ENCODE measurements around the gene RREB1.

The RREB1 gene

DNA sequence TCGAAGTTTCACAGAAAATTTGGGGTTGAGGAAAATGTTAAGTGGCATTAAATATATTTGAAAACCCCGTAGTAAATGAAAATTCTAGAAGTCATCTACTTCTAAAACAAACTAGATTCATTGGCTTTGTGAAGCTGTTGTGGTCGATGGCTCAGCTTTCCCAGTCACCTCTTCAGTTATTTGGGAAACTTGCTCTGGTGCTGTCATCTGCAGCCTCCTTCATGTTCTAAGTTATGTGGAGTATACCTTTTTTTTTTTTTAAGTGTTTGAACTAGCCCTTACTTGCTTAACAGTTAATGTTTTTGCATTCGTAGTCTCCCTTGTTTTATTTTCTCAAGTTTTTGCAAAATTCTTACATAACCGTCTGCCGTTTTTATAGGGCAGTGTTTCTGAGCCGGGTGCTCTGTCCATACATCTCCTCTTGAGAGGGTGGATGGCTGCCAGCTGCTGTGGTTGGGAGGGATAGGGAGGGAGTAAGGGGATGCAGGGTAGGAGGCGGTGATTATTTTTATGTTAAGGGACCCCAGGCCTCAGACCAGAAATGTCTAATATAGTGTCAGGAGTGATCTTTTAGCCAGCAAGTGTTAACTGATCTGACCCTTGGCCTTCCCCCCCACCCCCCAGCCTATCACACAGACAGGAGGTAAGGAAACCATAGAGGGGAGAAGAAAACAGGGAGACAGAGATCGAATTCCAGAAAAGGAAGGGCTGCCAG lies 7.1 kb downstream of the RREB1 start:
- peak overlapping the region in 1 of 2 donors; percentile 37 for H3K27ac ChIP-seq
- no peak for DNase-seq (ENCODE audit: low spot score)
- H3K4me3 ChIP-seq, result no peak overlapping the region
- TF ChIP-seq, protein P1, sequence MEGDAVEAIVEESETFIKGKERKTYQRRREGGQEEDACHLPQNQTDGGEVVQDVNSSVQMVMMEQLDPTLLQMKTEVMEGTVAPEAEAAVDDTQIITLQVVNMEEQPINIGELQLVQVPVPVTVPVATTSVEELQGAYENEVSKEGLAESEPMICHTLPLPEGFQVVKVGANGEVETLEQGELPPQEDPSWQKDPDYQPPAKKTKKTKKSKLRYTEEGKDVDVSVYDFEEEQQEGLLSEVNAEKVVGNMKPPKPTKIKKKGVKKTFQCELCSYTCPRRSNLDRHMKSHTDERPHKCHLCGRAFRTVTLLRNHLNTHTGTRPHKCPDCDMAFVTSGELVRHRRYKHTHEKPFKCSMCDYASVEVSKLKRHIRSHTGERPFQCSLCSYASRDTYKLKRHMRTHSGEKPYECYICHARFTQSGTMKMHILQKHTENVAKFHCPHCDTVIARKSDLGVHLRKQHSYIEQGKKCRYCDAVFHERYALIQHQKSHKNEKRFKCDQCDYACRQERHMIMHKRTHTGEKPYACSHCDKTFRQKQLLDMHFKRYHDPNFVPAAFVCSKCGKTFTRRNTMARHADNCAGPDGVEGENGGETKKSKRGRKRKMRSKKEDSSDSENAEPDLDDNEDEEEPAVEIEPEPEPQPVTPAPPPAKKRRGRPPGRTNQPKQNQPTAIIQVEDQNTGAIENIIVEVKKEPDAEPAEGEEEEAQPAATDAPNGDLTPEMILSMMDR (IDR thresholded peaks at IDR 0.05), result no peak

DNA sequence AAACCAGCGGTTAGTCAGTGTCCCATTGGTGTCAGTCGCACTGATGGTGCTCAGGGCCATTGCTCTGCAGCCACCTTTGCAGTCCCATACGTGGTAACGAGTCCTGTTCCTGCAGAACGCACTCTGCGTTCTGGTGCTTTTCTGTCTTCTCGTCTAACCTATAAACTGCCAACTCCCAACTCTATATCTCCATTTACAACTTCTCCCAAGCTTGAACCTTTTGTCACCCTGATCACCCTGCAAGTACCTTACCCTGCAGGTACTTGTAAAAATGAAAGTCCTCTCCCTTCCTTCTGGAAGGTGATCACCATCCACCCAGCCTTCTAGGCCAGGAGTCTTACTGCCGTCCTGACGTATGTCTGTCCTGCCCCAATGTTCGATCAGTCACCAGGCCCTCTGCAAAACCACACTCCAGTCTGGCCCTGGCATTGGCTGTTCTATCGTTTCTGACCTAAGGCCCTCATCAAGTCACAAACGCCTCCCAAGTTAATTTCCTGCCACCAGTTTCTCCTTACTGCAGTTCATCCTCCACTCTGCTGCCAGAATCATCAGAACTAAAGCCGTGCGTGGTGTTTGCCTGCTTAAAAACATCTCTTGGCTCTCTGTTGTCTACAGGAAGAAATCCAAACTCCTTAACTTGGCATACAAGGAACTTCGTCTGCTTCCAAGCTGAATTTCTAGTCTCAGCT lies 7.9 kb downstream of the RREB1 start:
- TF ChIP-seq, protein P1 (IDR thresholded peaks at IDR 0.05), result no peak
- Histone ChIP-seq H3K4me3 (no peak overlapping the region), H3K27ac (peak overlapping the region in 1 of 2 donors; percentile 37)
- DNase-seq (ENCODE audit: low spot score), result no peak

DNA sequence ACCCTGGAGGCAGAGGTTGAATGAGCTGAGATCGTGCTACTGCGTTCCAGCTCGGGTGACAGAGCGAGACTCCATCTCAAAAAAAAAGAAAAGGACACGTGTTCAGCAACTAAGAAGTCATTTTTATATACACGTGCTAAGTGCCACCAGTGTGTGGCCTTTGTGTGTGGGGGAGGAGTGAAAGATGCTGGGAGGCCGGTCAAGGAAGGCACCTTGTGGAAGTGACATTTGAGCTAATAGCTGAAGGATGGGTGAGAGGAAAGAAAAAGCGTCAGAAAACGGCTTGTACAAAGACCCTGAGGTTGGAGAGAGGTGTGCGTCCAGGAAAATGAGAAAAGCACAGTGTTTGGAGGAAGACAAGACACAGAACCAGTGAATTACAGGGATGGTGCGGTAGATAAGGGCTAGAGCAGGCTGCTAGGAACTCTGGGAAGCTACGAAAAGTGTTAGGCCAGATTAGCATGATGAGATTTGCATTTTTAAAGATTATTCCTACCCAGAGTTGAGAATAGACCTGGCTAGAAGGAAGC lies 11.6 kb downstream of the RREB1 start:
- TF ChIP-seq, protein P1 (IDR thresholded peaks at IDR 0.05), result no peak
- DNase-seq (ENCODE audit: low spot score), result no peak
- no peak overlapping the region for H3K4me3 ChIP-seq
- H3K27ac ChIP-seq, result no peak overlapping the region

DNA sequence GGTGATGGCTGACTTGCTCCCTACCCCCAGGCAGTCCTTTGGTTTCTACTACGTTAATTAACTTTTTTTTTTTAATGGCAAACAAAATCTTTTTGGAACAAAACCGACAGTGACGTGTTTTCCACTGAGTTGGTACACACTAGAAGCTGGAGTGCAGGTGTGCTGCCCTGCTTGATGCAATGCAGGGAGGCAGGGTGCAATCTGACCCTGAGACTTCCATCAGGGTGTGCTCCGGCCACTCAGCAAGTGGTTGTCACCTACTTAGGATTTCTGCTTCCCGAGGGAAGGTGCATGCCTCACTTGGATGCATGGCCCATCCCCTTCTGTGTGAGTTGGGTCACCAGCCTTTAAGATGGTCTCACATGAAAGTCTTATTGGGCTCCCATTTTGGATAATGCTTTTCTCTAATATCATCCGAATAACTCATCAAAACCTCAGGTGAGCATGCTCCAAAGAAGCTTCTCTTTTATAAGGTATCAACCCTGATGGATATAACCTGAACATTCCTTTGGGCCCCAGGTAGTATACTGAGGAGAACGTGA lies 14.0 kb downstream of the RREB1 start:
- no peak overlapping the region for H3K27ac ChIP-seq
- TF ChIP-seq, protein P1 (IDR thresholded peaks at IDR 0.05), result no peak
- DNase-seq (ENCODE audit: low spot score), result no peak
- H3K4me3 ChIP-seq, result no peak overlapping the region

- Histone ChIP-seq H3K4me3 (no peak overlapping the region), H3K27ac (no peak overlapping the region)
- TF ChIP-seq, protein P1 (IDR thresholded peaks at IDR 0.05), result no peak
- DNase-seq (ENCODE audit: low spot score), result no peak
Measured at GRCh38 chr6:7122684-7123083, 14.9 kb downstream of the RREB1 start.

GRCh38 chr6:7124114-7124513 lies 16.4 kb downstream of the RREB1 start:
- no peak overlapping the region for H3K27ac ChIP-seq
- H3K4me3 ChIP-seq, result no peak overlapping the region
- no peak for DNase-seq (ENCODE audit: low spot score)
- TF ChIP-seq, protein P1 (IDR thresholded peaks at IDR 0.05), result no peak
